Upper lobe of left lung (tissue), 4 donors: ENCODE measurements around the gene OR2A12.

ENCODE experiments used
- EP300 ChIP-seq, 4 donors: sonication (generic); formaldehyde crosslinking; IDR thresholded peaks; one replicate each; pipeline ENCODE4 v1.5.1; 2017; ENCODE audit warnings: antibody characterized with exemption in 4 of 4, control low read depth in 2 of 4
- TF ChIP-seq, protein P1 (sequence below), 6 experiments: fragments of 450-650 bp in 4 of 6; fragments of 200-600 bp in 2 of 6; sonication (generic) in 2 of 6; IDR thresholded peaks; one replicate each; pipeline ENCODE4 v1.5.1; 2016 to 2019; ENCODE audit warnings: antibody characterized with exemption in 6 of 6

DNA sequence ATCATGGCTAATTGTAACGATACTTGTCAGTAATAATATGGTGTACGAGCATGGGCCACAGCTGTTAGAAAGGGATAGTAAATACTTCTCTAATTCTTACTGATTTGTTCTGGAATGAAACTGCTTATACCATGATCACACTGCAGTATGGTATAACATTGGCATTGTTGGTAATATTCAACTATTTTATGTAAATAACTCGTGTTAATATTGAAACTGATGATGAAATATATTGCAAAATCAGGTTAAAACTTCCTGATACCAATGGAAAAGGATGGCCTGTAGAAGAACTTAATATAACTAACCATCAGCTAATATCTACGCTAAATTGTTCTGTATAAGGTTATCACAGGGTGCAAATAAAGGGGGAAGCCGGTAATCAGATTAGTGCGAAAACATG, 47.2 kb downstream of the OR2A12 start:
- TF ChIP-seq, protein P1, sequence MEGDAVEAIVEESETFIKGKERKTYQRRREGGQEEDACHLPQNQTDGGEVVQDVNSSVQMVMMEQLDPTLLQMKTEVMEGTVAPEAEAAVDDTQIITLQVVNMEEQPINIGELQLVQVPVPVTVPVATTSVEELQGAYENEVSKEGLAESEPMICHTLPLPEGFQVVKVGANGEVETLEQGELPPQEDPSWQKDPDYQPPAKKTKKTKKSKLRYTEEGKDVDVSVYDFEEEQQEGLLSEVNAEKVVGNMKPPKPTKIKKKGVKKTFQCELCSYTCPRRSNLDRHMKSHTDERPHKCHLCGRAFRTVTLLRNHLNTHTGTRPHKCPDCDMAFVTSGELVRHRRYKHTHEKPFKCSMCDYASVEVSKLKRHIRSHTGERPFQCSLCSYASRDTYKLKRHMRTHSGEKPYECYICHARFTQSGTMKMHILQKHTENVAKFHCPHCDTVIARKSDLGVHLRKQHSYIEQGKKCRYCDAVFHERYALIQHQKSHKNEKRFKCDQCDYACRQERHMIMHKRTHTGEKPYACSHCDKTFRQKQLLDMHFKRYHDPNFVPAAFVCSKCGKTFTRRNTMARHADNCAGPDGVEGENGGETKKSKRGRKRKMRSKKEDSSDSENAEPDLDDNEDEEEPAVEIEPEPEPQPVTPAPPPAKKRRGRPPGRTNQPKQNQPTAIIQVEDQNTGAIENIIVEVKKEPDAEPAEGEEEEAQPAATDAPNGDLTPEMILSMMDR (IDR thresholded peaks at IDR 0.05): no peak
- TF ChIP-seq EP300 (IDR thresholded peaks at IDR 0.05): no peak
